NCI-H1694 treated with DMSO at 0.1 percent for 48 hours (cell line): Measurements from ENCODE around the gene STUM.
"Not testable (repeated sequence)": the region's sequence is repeated elsewhere in the genome, so short reads cannot be mapped to it uniquely, and the experiment has no call there.

ENCODE experiments used
- DNase-seq: peaks from one replicate; lab custom pipeline; 2025; lab: John Stamatoyannopoulos, UW

The STUM gene

GRCh38 chr1:226627050-226627755 lies 78.6 kb downstream of the STUM start:
- DNase-seq = no peak

GRCh38 chr1:226627924-226628611 lies 79.5 kb downstream of the STUM start:
- DNase-seq = no peak

GRCh38 chr1:226628612-226629155 lies 80.1 kb downstream of the STUM start:
- DNase-seq = peak; percentile 69

GRCh38 chr1:226629210-226629895 lies 80.8 kb downstream of the STUM start:
- DNase-seq = no peak

- DNase-seq = no peak
These were observed 81.5 kb downstream of the STUM start for GRCh38 chr1:226629896-226630550.

GRCh38 chr1:226630592-226630991 lies 82.0 kb downstream of the STUM start:
- DNase-seq = no peak

GRCh38 chr1:226631229-226632000 lies 82.9 kb downstream of the STUM start:
- no peak for DNase-seq

GRCh38 chr1:226632169-226632879 lies 83.8 kb downstream of the STUM start:
- DNase-seq = no peak

GRCh38 chr1:226632922-226633351 lies 84.4 kb downstream of the STUM start:
- DNase-seq = no peak

- DNase-seq = peak; percentile 67
These were observed 85.1 kb downstream of the STUM start for GRCh38 chr1:226633541-226634165.

GRCh38 chr1:226634166-226634588 lies 85.6 kb downstream of the STUM start:
- DNase-seq = peak; percentile 67

GRCh38 chr1:226634611-226635246 lies 86.2 kb downstream of the STUM start:
- no peak for DNase-seq

- no peak for DNase-seq
These were observed 86.9 kb downstream of the STUM start for GRCh38 chr1:226635456-226635941.

- DNase-seq = no peak
These were observed 88.2 kb downstream of the STUM start for GRCh38 chr1:226636847-226637096.

- no peak for DNase-seq
These were observed 88.8 kb downstream of the STUM start for GRCh38 chr1:226637147-226637935.

- no peak for DNase-seq
These were observed 89.5 kb downstream of the STUM start for GRCh38 chr1:226638001-226638601.

GRCh38 chr1:226638608-226639007 lies 90.0 kb downstream of the STUM start:
- no peak for DNase-seq

- DNase-seq = not testable (repeated sequence)
These were observed 90.6 kb downstream of the STUM start for GRCh38 chr1:226639206-226639605.

GRCh38 chr1:226639631-226640061 lies 91.1 kb downstream of the STUM start:
- no peak for DNase-seq
